Central memory CD4-positive, alpha-beta T cell (primary cell): ENCODE data around the gene NT5DC3.

Experiments
- DNase-seq: peaks from one replicate; pipeline ENCODE4 v3.0.0; 2022
- total RNA-seq, 3 experiments: gene quantifications; one replicate each; lab custom pipeline; 2026; lab: John Stamatoyannopoulos, UW

Gene NT5DC3
- total RNA-seq = 21.4 to 46.6 (median 21.8) reads per million in 3 experiments

DNA sequence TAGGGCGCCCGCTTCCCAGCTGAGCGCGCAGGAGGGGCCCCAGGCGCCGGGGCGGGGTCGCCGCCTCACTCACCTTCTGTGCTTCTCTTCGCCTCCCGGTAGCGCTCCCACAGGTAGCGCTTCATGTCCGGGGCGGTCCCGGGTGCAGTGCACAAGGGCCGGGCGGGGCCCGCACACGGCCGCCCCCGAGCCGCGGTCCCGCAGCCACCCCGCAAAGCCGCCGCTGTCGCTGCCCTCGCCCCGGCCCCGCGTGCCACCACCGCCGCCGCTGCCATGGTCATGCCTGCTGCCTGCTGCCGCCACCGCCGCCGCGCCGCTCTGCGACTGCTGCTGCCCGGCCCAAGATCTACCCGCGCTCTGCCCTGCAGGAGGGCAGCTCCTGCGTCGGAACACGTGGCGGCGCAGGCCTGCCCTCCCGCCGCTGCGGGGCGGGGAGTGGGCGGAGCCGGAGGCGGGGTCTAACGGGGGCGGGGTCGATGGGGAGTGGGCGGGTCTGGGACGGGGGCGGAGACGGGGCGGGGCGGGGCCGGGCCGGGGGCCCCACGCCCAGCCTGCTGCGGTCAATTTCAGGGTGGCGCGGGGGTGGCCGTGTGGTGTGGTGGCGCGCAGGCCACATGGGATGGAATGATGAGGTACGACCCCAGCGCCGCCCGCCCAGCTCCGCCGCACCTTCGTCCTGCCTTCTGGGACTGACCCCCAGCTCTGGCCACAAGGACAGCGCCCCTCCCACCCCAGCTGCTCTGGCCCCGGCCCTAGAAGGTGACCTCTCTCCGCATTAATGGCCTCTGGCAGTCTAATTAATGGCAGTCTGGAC lies at the start of gene NT5DC3:
Gene NT5DC3 (minus strand): TSS at position 359 of the 814 bp plus-strand sequence. CDS start 78 bp downstream, at position 281.
- peak; percentile 82 for DNase-seq

DNA sequence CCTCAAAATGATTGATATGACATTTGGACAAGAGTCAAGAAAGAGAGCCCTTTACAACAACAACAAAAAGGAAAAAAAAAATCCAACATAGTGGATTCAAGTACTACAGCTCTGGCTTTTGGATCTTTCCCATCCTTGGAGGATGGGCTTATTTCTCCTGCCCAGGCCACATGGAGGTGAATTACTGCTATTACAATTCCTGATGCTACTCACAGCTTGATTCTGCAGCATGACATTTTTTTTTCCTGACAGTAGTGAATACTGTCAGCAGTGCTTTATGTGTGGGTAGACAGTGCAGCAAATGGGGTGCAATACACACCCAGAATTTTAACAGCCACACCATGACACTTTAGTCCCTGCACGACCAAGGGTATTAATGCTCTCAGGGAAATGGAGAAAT lies 46.7 kb upstream of the NT5DC3 start:
- no peak for DNase-seq

DNA sequence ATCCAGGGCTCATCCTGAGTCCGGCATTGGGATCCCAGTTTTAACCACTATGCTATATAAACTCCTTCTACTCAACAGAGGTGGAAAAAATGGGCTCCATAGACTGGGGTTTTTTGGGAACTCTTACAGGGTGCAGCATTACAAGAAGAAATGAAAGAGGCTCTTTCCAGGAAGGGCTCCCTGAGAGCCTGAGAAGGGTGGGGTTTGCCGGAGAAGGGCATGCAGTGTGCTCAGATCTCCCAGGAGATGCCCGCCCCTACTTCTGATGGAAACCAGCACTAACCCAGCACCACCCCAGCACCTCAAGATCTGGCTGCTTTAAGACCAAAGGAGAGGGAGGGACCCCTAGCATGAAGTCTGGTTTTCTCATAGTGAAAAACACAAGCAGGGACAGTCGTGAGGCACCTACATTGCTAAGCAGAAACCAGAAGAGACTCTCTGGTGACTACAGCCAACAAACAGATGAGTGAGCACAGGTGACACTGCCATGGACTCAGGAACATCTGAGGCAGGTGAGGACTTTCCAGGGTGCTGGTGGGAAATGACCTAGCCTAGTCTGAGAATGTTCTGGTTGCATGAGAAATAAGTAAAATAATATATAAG lies 45.3 kb upstream of the NT5DC3 start:
- DNase-seq = no peak

DNA sequence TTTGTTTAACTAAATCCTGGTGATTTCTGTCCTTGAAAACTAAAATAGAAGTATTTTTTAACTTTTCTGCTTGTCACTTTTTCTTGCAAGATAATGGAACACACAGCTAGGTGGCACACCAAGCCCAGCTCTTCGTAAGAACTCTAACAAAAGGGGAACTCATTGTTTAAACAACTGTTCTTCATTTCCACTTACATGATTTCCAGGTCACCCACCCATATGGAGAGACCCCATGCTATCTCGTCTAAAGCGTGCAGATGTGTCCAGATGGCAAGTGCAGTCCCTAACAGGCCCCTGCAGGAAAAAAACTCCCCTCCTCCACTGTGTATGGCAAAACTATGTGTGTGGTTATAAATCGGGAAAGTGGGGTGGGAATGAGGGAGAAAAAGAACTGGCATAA lies 43.3 kb upstream of the NT5DC3 start:
- peak; percentile 43 for DNase-seq

DNA sequence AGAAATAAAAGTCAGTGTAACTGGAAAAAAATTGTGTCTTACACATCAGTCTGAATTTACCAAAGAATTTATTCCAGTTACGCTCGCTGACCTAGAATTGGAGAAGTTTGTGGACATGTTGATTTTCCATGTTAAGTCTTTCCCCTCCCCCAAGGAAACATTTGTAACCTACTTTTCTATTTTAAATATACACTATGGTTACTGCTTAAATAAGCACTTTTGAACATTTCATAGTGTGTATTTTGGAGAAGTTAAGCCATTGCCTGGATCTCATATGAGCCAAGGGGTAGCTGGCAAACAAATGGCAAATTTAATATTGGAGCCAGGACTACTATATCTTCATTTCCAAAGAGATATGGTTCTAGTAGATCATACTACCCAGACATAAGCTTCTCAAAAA lies 42.9 kb upstream of the NT5DC3 start:
- DNase-seq = no peak

DNA sequence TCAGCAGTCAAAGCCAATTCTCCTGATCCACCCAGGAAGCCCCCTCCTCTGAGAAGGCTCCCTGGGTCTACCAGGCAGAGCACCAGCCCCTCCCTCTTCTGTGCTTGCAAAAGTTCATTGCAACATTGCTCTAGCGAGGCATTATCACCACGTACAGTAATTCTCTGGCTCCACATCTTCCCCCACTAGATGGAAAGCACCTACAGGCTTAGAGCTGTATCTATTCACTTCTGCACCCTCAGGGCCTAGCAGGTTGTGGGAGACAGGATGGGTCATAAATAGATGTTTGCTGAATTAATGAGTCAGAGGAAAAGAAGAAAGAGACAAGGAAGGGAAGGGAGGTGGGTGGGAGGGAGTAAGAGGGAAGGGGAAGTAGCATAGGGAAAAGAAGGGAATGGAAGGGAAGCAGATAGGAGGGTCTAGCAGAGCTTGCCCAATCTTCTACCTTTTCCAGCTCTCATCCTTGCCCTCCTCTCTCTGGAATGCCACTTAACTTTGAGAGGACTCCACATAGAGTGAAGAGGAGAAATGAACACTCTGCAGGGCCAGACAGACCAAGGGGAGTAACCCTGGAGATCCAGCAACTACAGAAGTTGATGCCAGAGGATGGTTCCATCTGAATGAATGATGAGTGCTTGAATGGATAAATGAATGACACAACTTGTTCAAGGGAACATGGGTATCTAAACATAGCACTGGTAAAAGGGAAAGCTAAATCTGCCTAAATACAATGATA lies 42.0 kb upstream of the NT5DC3 start:
- DNase-seq = no peak

DNA sequence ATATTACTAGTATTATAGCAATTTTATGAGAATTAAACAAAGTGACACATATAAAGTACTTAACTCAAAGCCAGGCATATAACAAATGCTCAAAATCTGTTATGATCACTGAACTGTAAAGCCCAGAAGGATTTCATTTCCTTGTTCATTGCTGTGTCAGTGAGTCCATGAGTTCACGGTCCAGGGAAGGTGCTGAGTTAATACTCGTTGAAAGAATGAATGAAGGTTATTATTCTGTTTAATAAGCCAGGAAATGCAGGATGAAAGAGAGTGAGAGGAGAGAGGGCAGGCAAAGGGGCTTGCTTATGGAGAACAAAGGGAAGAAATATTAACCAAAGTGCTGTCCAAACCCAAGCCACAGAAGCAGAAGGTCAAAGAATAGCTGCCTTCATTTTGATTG lies 40.2 kb upstream of the NT5DC3 start:
- no peak for DNase-seq

DNA sequence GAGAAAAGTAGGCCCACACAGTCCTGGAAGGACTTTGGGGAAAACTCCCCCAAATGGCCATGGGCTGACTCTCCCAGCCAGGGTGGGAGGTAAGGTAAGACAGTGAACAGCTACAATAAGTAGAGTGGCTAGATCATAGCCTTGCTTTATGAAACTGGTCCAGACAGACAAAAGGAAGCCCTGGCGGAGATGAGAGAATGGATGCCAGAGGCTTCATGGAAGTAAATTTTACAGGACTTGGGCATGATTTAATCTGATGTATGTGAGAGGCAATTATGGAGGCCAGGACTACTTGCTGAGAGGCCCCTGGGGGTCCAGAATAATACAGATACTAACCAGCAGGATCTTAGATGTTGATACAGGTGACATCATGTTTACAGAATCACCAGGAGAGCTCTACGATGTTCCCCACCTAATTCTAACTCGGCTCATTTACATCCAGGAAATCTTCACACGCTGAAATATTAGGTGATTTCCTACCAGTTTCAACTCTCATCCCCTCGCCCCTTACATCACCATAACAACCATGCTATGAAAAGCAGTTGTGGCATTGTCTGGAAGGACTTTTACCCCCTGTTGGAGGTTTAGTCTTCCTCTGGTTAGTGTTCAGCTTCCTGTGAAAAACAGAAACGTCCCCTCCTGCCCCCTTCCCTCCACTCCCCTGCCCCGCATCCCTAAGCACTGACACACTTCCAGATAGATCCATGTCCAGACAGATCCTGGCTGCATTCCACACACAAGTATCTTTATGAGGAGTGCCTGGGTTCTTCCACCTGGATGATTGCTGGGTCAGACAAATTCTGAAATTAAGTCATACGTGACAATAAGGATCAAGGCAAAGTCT lies 39.5 kb upstream of the NT5DC3 start:
- no peak for DNase-seq

DNA sequence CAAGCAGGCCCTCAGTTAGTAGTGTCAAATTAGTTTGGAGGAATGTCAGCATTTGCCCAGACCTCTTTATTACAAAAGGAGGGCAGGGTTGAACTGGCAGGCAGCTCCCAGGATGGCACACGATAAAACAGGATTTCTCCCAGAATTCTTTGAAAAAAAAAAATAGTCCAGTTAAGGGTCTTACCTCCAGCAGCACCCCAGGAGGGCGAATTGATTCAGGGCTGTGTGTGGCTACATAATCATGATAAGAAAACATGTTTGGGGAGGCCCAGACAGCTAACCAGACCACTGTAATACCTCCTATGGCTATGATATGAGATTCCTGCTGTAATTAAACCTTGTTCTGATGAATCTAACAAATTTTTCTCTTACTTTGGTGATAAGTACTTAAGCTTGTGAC lies 38.8 kb upstream of the NT5DC3 start:
- no peak for DNase-seq

DNA sequence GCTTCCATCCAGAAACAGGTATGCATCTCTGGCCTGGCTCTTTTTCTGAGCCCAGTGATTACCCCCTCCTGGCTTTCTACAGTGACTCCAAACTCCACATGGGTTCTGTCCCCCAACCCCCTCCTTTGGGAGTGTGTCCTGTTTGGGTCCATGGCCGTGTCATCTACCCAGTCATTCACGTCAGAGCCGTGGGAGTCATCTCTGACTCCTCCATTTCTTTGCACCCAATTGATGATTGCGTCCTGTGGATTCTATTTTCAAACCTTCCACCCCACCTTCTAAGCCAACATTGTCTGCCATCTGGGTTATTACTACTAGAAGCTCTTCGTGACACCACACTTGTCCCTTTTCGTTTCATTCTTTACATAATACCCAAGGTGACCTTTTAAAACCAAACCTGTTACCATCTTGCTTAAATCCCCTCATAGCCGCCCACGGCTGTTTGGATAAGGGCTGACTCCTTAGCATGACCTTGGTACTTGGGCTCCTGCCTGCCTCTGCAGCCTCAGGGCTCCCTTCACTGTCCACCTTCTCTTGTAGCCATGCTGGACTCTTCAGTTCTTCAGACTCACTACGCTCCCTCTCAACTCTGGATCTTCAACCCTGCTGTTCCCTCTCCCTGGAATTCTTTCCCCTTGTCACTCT lies 38.1 kb upstream of the NT5DC3 start:
- no peak for DNase-seq

DNA sequence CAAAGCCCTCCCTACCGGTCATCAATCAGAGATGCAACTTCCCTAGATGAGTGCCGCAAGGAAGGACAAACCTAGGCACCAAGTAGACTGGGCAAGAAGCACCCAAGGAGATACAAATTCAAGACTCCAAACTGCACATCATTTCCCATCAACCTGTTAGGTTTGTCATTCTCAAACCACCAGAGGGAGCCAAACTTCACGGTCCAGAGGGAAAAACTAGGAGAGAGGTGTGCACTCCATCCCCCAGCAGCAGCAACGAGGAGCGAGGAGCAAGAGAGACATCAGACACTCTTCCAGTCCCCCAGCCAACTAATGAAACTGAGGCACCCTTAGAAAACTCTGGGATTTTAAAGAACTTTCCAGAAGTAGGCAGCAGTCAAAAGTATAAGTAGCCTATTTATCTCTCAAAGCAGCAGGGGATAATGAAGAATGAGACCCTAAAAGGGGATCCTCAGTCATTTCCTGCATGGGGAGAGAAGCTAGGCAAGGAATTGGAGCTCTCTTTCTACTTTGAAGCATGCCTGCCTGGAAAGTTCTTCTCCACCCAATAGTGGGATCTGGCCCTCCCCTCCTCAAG lies 37.0 kb upstream of the NT5DC3 start:
- DNase-seq = peak; percentile 54

DNA sequence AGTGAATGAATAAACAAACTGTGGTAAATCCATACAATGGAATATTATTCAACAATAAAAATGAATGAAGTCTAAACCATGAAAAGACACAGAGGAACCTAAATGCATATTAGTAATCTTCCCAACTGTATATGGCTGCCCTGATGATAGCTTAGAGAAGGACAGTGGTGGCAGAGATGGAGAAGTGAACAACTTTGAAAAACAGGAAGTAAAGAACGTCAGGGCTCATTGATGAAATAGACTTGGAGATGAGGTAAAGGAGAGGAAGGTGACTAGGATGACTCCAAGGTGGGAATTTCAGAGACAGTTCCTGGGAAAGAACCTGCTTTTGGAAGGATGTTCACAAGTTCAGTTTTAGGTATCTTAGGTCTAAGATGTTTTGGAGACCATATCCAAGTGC lies 36.3 kb upstream of the NT5DC3 start:
- DNase-seq = no peak

DNA sequence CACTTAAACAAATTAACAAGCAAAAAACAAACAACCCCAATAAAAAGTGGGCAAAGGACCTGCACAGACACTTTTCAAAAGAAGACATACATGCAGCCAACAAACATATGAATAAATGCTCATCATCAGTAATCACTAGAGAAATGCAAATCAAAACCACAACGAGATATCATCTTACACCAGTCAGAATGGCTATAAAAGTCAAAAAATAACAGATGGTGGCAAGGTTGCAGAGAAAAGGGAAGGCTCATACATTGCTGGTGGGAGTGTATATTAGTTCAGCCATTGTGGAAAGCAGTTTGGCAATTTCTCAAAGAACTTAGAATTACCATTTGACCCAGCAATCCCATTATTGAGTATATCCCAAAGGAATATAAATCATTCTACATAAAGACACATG lies 34.6 kb upstream of the NT5DC3 start:
- no peak for DNase-seq

DNA sequence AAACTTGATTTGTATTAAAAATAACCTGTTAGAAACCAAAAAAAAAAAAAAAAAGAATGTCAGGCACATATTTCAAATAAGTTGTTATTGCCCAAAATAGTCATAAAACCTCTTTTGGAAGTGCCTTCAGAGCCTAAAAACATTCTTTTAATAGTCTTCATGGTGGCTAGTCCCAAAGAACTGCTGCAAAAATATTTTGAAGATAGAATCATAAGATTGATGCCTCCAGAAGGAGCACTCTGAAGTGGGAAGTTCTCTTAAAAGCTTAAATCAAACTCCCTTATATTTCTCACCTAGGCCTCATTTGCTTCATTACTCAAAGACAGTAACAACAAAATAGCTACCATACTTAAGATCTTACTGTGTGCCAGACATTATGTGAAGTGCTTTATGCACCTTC lies 27.2 kb upstream of the NT5DC3 start:
- DNase-seq = no peak

DNA sequence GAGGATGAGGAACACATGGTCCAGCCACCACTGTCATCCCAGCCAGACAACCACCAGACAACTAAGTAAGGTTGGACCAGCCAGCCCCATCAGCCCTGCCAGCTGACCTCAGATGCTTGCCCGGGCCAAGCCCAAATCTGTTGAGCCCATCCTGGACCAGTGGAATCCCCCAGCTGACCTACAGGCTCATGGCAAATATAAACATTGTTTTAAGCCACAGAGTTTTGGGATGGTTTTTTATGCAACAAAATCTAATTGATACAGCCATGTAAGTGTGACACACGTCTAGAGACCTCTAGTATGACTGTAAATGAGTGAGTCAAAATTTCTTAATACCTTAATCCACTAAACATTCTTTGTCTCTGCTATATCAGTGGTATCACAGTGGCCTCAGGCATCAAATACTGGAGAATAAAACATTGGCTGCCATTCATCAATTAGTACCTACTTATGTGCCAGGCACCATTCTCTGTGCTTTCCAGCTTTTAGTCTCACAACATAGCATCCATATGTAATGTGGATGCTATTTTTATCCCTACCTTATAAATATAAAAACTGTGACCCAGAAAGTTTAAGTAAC lies 24.2 kb upstream of the NT5DC3 start:
- no peak for DNase-seq

DNA sequence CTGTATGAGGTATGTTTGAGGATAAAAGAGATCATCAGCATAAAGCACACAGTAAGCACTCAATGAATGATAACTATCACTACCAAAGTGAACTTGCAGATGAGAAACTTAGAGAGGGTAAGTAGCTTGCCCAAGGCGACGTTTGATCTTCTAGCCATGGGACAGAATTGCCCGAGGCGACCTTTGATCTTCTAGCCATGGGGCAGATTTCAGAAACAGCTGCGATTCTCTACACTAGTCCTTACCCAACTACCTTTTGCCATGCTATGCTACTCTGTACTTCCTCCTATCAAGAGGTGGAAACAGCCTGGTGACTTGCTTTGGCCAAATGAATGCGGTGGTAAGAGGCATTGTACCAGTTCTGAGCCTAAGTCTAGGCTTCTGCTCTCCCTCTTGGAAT lies 23.7 kb upstream of the NT5DC3 start:
- no peak for DNase-seq

DNA sequence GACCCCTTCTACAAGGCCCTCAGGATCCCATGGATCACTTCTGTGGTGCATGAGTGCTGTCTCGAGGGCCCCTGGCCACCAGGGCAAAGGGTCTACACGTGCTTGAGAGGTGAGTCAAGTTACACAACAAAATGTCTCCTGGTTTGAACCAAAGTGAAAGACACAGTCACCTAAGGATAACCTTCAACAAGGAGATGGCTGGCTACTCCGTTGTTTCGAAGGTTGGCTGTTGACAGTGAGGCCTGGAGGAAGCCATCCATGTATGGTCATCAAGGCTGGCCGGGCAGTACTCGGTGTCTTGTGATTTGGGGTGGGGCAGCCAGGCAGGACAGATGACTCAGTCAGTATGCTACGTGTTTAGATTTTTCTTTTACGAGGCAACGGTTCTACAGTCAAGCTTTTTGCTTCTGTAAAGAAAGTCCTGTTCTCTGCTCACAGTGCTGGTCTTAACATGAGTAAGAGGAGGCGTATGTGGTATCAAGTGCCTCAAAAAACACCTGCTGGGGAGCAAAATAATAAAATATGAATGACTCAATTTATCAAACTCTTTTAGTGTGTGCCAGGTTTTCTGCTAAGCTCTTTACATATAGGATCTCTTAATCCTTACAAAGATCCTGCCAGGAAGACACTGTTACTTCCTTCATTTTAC lies 18.0 kb upstream of the NT5DC3 start:
- no peak for DNase-seq

DNA sequence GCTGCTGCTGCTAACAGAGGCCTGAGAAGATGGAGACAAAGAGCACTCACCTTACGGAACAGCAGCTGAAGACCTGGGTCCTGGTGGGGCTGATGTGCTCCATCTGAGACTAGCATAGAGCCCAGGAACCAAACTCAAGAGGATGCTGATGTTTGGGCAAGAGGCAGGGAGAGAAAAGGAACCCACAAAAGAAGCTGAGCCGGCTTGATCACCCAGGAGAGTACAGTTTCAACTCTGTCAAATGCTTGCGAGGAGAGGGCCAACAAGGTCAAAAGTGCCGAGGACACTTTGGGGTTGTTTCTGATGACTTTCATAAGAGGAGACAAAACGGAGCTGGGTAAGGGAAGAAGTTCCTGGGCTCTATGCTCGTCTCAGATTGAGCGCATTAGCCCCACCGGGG lies 17.3 kb upstream of the NT5DC3 start:
- DNase-seq = no peak

DNA sequence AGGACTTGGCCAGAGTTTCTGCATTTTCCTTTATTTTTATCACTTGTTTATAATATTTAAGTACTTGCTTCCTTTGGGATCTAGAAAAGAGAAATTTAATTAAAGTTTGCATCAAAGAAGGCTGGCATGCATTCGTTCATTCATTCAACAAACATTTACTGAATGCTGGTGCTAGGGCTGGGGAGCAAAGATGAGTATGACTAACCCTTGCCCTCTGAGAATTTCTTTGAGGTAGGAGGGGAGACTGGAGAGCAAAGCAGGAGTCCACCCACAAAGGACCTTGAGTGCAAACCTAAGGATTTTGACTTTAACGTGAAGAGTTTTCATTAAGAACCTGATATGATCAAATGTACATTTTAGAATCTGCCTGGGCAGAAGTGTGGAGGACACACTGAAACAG lies 16.1 kb upstream of the NT5DC3 start:
- no peak for DNase-seq

DNA sequence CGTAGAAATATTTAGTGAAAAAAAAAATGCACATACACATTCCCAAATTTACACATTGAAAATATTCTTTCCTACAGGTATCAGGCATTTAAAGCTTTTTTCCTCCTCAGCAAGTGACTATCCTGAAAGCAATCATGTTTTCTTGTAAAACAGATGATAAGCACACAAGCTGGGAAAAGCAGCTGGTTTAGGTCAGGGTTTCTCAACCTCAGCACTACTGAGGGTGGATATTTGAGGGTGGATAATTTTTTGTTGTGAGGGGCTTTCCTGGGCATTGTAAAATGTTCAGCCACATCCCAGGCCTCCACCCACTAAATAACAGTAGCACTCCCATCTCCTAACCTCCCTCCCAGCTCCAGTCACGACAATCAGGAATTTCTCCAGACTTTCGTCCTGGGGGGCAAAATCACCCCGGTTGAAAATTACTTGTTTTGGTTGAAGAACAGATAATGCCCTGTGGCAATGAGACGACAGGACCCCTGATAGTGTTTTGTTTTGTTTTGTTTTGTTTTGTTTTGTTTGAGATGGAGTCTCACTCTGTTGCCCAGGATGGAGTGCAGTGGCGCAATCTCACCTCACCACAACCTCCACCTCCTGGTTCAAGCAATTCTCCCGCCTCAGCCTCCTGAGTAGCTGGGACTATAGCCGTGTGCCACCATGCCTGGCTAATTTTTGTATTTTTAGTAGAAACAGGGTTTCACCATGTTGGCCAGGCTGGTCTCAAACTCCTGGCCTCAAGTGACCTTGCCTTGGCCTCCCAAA lies 15.0 kb upstream of the NT5DC3 start:
- no peak for DNase-seq
